ENCODE measurements around the gene PMM1.
"Not testable (repeated sequence)": the region's sequence is repeated elsewhere in the genome, so short reads cannot be mapped to it uniquely, and the experiment has no call there.

Gene PMM1

GRCh38 chr22:41589391-41590241 lies at the start of gene PMM1:
Gene PMM1 (minus strand): TSS chr22:41589840. CDS start chr22:41589805, 35 bp downstream.
- DNase-seq, result peak; percentile 100

- DNase-seq, result no peak
These were observed 49.1 kb upstream of the PMM1 start for GRCh38 chr22:41638748-41639147.

GRCh38 chr22:41638124-41638523 lies 48.5 kb upstream of the PMM1 start:
- no peak for DNase-seq

GRCh38 chr22:41637623-41638022 lies 48.0 kb upstream of the PMM1 start:
- not testable (repeated sequence) for DNase-seq

GRCh38 chr22:41636467-41636866 lies 46.8 kb upstream of the PMM1 start:
- no peak for DNase-seq

GRCh38 chr22:41634610-41635009 lies 45.0 kb upstream of the PMM1 start:
- DNase-seq, result not testable (repeated sequence)

- DNase-seq, result not testable (repeated sequence)
These were observed 42.0 kb upstream of the PMM1 start for GRCh38 chr22:41631615-41632014.

- not testable (repeated sequence) for DNase-seq
These were observed 41.5 kb upstream of the PMM1 start for GRCh38 chr22:41631115-41631514.

- DNase-seq, result no peak
These were observed 35.9 kb upstream of the PMM1 start for GRCh38 chr22:41625577-41625976.

- no peak for DNase-seq
These were observed 32.2 kb upstream of the PMM1 start for GRCh38 chr22:41621911-41622179.

- DNase-seq, result peak; percentile 100
These were observed 31.7 kb upstream of the PMM1 start, which contains the start of gene XRCC6 for GRCh38 chr22:41621099-41621910. Gene XRCC6 (plus strand): TSS chr22:41621295. CDS start chr22:41622005, 710 bp downstream.

GRCh38 chr22:41620589-41621098 lies 31.0 kb upstream of the PMM1 start, which contains the start of gene DESI1:
Gene DESI1 (minus strand): TSS chr22:41621043. CDS start chr22:41620839, 204 bp downstream.
- DNase-seq, result no peak

GRCh38 chr22:41619979-41620588 lies 30.4 kb upstream of the PMM1 start:
- DNase-seq, result peak; percentile 26 to 52

- DNase-seq, result no peak
These were observed 23.8 kb upstream of the PMM1 start for GRCh38 chr22:41613456-41613855.

- DNase-seq, result no peak
These were observed 23.1 kb upstream of the PMM1 start for GRCh38 chr22:41612603-41613306.

GRCh38 chr22:41608386-41608785 lies 18.7 kb upstream of the PMM1 start:
- no peak for DNase-seq

GRCh38 chr22:41603873-41604332 lies 14.3 kb upstream of the PMM1 start:
- peak; percentile 47 to 83 for DNase-seq

- DNase-seq, result no peak
These were observed 11.3 kb upstream of the PMM1 start for GRCh38 chr22:41600976-41601375.

GRCh38 chr22:41598891-41599635 lies 9.4 kb upstream of the PMM1 start:
- DNase-seq, result no peak

GRCh38 chr22:41598081-41598480 lies 8.4 kb upstream of the PMM1 start:
- no peak for DNase-seq

- no peak for DNase-seq
These were observed 8.0 kb upstream of the PMM1 start for GRCh38 chr22:41597635-41597953.
